Activated CD8-positive, alpha-beta T cell treated with anti-CD3 and anti-CD28 coated beads, Interleukin-2, amount 10 ng/mL, durations not matched to agents 7 days and 5 days (primary cell): ENCODE results near the gene MAPK14. TPM values are rescaled to one million over a fixed set of nuclear protein-coding genes. Genes with fewer than 3 reads are reported as not detected.

ENCODE experiments used
- ATAC-seq: fragments of 150-1000 bp; cut with Tn5 transposase; one replicate; pipeline ENCODE4 v1.10.0; 2021; ENCODE audit warnings: moderate library complexity
- CTCF ChIA-PET: fragments of 350-600 bp; sonication (Branson Sonifier 250); formaldehyde crosslinking; loops from one replicate; lab custom pipeline; 2021; ENCODE audit warnings: antibody characterized with exemption; lab: Charles Lee
- POLR2A ChIA-PET: fragments of 350-600 bp; sonication (Branson Sonifier 250); formaldehyde crosslinking; loops from one replicate; lab custom pipeline; 2021; ENCODE audit warnings: antibody characterized with exemption; lab: Charles Lee
- DNase-seq: peaks from one replicate; pipeline ENCODE4 v3.0.0-alpha.2; 2020
- H3K27ac Mint-ChIP-seq: one replicate; pipeline ENCODE4 v1.8.0; 2021; ENCODE audit warnings: mild to moderate bottlenecking, mixed read lengths
- H3K27me3 Mint-ChIP-seq: one replicate; pipeline ENCODE4 v1.8.0; 2021; ENCODE audit warnings: low read depth, mixed read lengths
- H3K36me3 Mint-ChIP-seq: one replicate; pipeline ENCODE4 v1.8.0; 2021; ENCODE audit warnings: low read depth, mixed read lengths
- H3K4me1 Mint-ChIP-seq: one replicate; pipeline ENCODE4 v1.8.0; 2021; ENCODE audit warnings: low read depth, mixed read lengths
- H3K4me3 Mint-ChIP-seq: one replicate; pipeline ENCODE4 v1.8.0; 2021; ENCODE audit warnings: mild to moderate bottlenecking, mixed read lengths
- H3K9me3 Mint-ChIP-seq: one replicate; pipeline ENCODE4 v1.8.0; 2022; ENCODE audit warnings: mixed read lengths; ENCODE audit not compliant: insufficient read depth
- total RNA-seq, 2 experiments: library from RNA; stranded (reverse); gene quantifications; one replicate each; pipeline ENCODE4 v1.2.3, GENCODE V29; 2021

Gene MAPK14
- total RNA-seq, 2 experiments from 2014 or later = 59.3 to 59.5 TPM

- ATAC-seq = no peak
- POLR2A ChIA-PET = no interaction called here
- Mint-ChIP-seq H3K4me1 (peaks cover 25% of the 10 kb centered on the region), H3K36me3 (peaks cover 43% of the 10 kb centered on the region), H3K4me3 (no peak overlapping the region), H3K27ac (no peak overlapping the region), H3K27me3 (no peaks in the 10 kb centered on the region), H3K9me3 (no peaks in the 10 kb centered on the region)
- DNase-seq = no peak
- CTCF ChIA-PET = interaction anchor here (0.7 to 1.8 kb wide), 8 partner anchors 11 to 65 kb away, joined by 3 to 10 read pairs (median 5); no protein-coding TSS in a partner anchor
These were observed 111.1 kb downstream of the MAPK14 start for GRCh38 chr6:36138667-36139066.

GRCh38 chr6:36139431-36139830 lies 111.8 kb downstream of the MAPK14 start:
- no peaks in the 10 kb centered on the region for H3K9me3 Mint-ChIP-seq
- H3K4me1 Mint-ChIP-seq = peaks cover 22% of the 10 kb centered on the region
- H3K4me3 Mint-ChIP-seq = no peak overlapping the region
- H3K27me3 Mint-ChIP-seq = no peaks in the 10 kb centered on the region
- DNase-seq (no peak), ATAC-seq (no peak)
- ChIA-PET POLR2A (interaction anchor here (0.7 kb wide), 1 partner anchor 65 kb away, joined by 3 read pairs; no protein-coding TSS in a partner anchor), CTCF (interaction anchor here (0.7 to 2.7 kb wide), 10 partner anchors 8 to 163 kb away, joined by 3 to 12 read pairs (median 5); no protein-coding TSS in a partner anchor)
- H3K27ac Mint-ChIP-seq = no peak overlapping the region
- H3K36me3 Mint-ChIP-seq = peaks cover 40% of the 10 kb centered on the region

- ChIA-PET CTCF (interaction anchor here (1.1 to 2.7 kb wide), 7 partner anchors 9 to 162 kb away, joined by 4 to 12 read pairs (median 6); no protein-coding TSS in a partner anchor), POLR2A (interaction anchor here (0.6 kb wide), 2 partner anchors 22 to 36 kb away, joined by 3 to 5 read pairs; no protein-coding TSS in a partner anchor)
- ATAC-seq (no peak), DNase-seq (no peak)
- no peaks in the 10 kb centered on the region for H3K27me3 Mint-ChIP-seq
- H3K36me3 Mint-ChIP-seq = peaks cover 40% of the 10 kb centered on the region
- H3K9me3 Mint-ChIP-seq = no peaks in the 10 kb centered on the region
- no peak overlapping the region for H3K27ac Mint-ChIP-seq
- H3K4me1 Mint-ChIP-seq = peaks cover 22% of the 10 kb centered on the region
- H3K4me3 Mint-ChIP-seq = no peak overlapping the region
These were observed 112.5 kb downstream of the MAPK14 start for GRCh38 chr6:36139991-36140710.

- no peak overlapping the region for H3K4me3 Mint-ChIP-seq
- no peaks in the 10 kb centered on the region for H3K27me3 Mint-ChIP-seq
- H3K4me1 Mint-ChIP-seq = peaks cover 22% of the 10 kb centered on the region
- POLR2A ChIA-PET = interaction anchor here (0.6 kb wide), 1 partner anchor 23 kb away, joined by 3 read pairs; no protein-coding TSS in a partner anchor
- no peaks in the 10 kb centered on the region for H3K9me3 Mint-ChIP-seq
- ATAC-seq (no peak), DNase-seq (no peak)
- H3K27ac Mint-ChIP-seq = no peak overlapping the region
- peaks cover 33% of the 10 kb centered on the region for H3K36me3 Mint-ChIP-seq
- CTCF ChIA-PET = interaction anchor here (1.1 to 2.7 kb wide), 2 partner anchors 9 to 46 kb away, joined by 5 to 12 read pairs; no protein-coding TSS in a partner anchor
These were observed 113.5 kb downstream of the MAPK14 start for GRCh38 chr6:36141091-36141490.

- H3K36me3 Mint-ChIP-seq = peaks cover 29% of the 10 kb centered on the region
- no peaks in the 10 kb centered on the region for H3K9me3 Mint-ChIP-seq
- ChIA-PET POLR2A (no interaction called here), CTCF (interaction anchor here (2.7 kb wide), 1 partner anchor 10 kb away, joined by 12 read pairs; no protein-coding TSS in a partner anchor)
- H3K27ac Mint-ChIP-seq = no peak overlapping the region
- no peak for ATAC-seq
- no peaks in the 10 kb centered on the region for H3K27me3 Mint-ChIP-seq
- DNase-seq = no peak
- H3K4me1 Mint-ChIP-seq = peaks cover 28% of the 10 kb centered on the region
- H3K4me3 Mint-ChIP-seq = no peak overlapping the region
These were observed 114.4 kb downstream of the MAPK14 start for GRCh38 chr6:36141961-36142360.

GRCh38 chr6:36142971-36143838 lies 115.6 kb downstream of the MAPK14 start:
- POLR2A ChIA-PET = interaction anchor here (1.0 kb wide), 1 partner anchor 12 kb away, joined by 5 read pairs; no protein-coding TSS in a partner anchor
- H3K27me3 Mint-ChIP-seq = no peaks in the 10 kb centered on the region
- peaks cover 8% of the 10 kb centered on the region for H3K9me3 Mint-ChIP-seq
- no peak overlapping the region for H3K27ac Mint-ChIP-seq
- peaks cover 34% of the 10 kb centered on the region for H3K4me1 Mint-ChIP-seq
- peaks cover 30% of the 10 kb centered on the region for H3K36me3 Mint-ChIP-seq
- no peak for ATAC-seq
- CTCF ChIA-PET = interaction anchor here (0.9 to 1.5 kb wide), 2 partner anchors 16 to 218 kb away, joined by 3 read pairs; no protein-coding TSS in a partner anchor
- DNase-seq = no peak
- H3K4me3 Mint-ChIP-seq = no peak overlapping the region

- POLR2A ChIA-PET = interaction anchor here (0.6 kb wide), 1 partner anchor 1266 kb away, joined by 4 read pairs; no protein-coding TSS in a partner anchor
- CTCF ChIA-PET = no interaction called here
- peaks cover 36% of the 10 kb centered on the region for H3K4me1 Mint-ChIP-seq
- H3K27ac Mint-ChIP-seq = no peak overlapping the region
- peaks cover 16% of the 10 kb centered on the region for H3K9me3 Mint-ChIP-seq
- no peak overlapping the region for H3K4me3 Mint-ChIP-seq
- DNase-seq (no peak), ATAC-seq (no peak)
- H3K36me3 Mint-ChIP-seq = peaks cover 11% of the 10 kb centered on the region
- no peaks in the 10 kb centered on the region for H3K27me3 Mint-ChIP-seq
These were observed 117.9 kb downstream of the MAPK14 start for GRCh38 chr6:36145495-36145894.

GRCh38 chr6:36147294-36147693 lies 119.7 kb downstream of the MAPK14 start:
- Mint-ChIP-seq H3K27me3 (no peaks in the 10 kb centered on the region), H3K27ac (peak overlapping the region; percentile 56), H3K4me3 (no peak overlapping the region), H3K36me3 (peaks cover 5% of the 10 kb centered on the region), H3K9me3 (peaks cover 16% of the 10 kb centered on the region), H3K4me1 (peaks cover 21% of the 10 kb centered on the region)
- DNase-seq (no peak), ATAC-seq (no peak)
- ChIA-PET CTCF (interaction anchor here (1.5 kb wide), 1 partner anchor 26 kb away, joined by 3 read pairs; no protein-coding TSS in a partner anchor), POLR2A (no interaction called here)

- no peaks in the 10 kb centered on the region for H3K27me3 Mint-ChIP-seq
- H3K4me1 Mint-ChIP-seq = peaks cover 20% of the 10 kb centered on the region
- H3K9me3 Mint-ChIP-seq = peaks cover 16% of the 10 kb centered on the region
- POLR2A ChIA-PET = no interaction called here
- CTCF ChIA-PET = interaction anchor here (0.9 kb wide), 1 partner anchor 10 kb away, joined by 3 read pairs; no protein-coding TSS in a partner anchor
- no peak overlapping the region for H3K27ac Mint-ChIP-seq
- no peak for DNase-seq
- H3K36me3 Mint-ChIP-seq = peaks cover 3% of the 10 kb centered on the region
- no peak overlapping the region for H3K4me3 Mint-ChIP-seq
- no peak for ATAC-seq
These were observed 121.9 kb downstream of the MAPK14 start for GRCh38 chr6:36149476-36149875.

- Mint-ChIP-seq H3K27me3 (no peaks in the 10 kb centered on the region), H3K4me3 (no peak overlapping the region), H3K4me1 (peaks cover 20% of the 10 kb centered on the region), H3K9me3 (peaks cover 17% of the 10 kb centered on the region), H3K36me3 (peaks cover 3% of the 10 kb centered on the region), H3K27ac (peak overlapping the region; percentile 21)
- no peak for DNase-seq
- POLR2A ChIA-PET = no interaction called here
- ATAC-seq = no peak
- CTCF ChIA-PET = interaction anchor here (0.6 to 0.9 kb wide), 3 partner anchors 11 to 152 kb away, joined by 3 read pairs; no protein-coding TSS in a partner anchor
These were observed 122.7 kb downstream of the MAPK14 start for GRCh38 chr6:36150283-36150682.

GRCh38 chr6:36154286-36154685 lies 126.7 kb downstream of the MAPK14 start:
- H3K9me3 Mint-ChIP-seq = peaks cover 10% of the 10 kb centered on the region
- no peak overlapping the region for H3K27ac Mint-ChIP-seq
- H3K4me1 Mint-ChIP-seq = peaks cover 9% of the 10 kb centered on the region
- POLR2A ChIA-PET = no interaction called here
- ATAC-seq (no peak), DNase-seq (peak; percentile 7)
- CTCF ChIA-PET = no interaction called here
- H3K4me3 Mint-ChIP-seq = no peak overlapping the region
- H3K27me3 Mint-ChIP-seq = no peaks in the 10 kb centered on the region
- H3K36me3 Mint-ChIP-seq = peaks cover 4% of the 10 kb centered on the region
